B cell (primary cell): ENCODE data around the gene NPAS3. TPM values are rescaled to one million over a fixed set of nuclear protein-coding genes. Genes with fewer than 3 reads are reported as not detected.

Experiments
- ATAC-seq: fragments of 200-7000 bp; cut with Tn5 transposase; one replicate; pipeline ENCODE4 v1.10.0; 2021; ENCODE audit warnings: low read depth, mild to moderate bottlenecking, moderate number of reproducible peaks, moderate library complexity
- CTCF ChIA-PET: fragments of 350-600 bp; sonication (Branson Sonifier 250); formaldehyde crosslinking; loops from one replicate; lab custom pipeline; 2021; ENCODE audit warnings: antibody characterized with exemption, inconsistent platforms; lab: Charles Lee
- POLR2A ChIA-PET: fragments of 350-600 bp; sonication (Branson Sonifier 250); formaldehyde crosslinking; loops from one replicate; lab custom pipeline; 2021; ENCODE audit warnings: antibody characterized with exemption; lab: Charles Lee
- DNase-seq: peaks from one replicate; pipeline ENCODE4 v3.0.0; 2013
- H2AFZ ChIP-seq: 2 replicates; pipeline ENCODE4 v1.6.1; 2012; ENCODE audit warnings: mild to moderate bottlenecking, low read depth, low read length; ENCODE audit not compliant: insufficient read depth, poor library complexity, severe bottlenecking
- H3K27ac ChIP-seq, 2 donors: 1 replicate in 1 of 2; 2 replicates in 1 of 2; pipeline ENCODE4 v1.5.1; 2012 to 2013; ENCODE audit warnings: low read length in 2 of 2, mild to moderate bottlenecking in 2 of 2, moderate library complexity in 1 of 2
- H3K27me3 ChIP-seq, 4 experiments: fragments of 200-600 bp in 1 of 4; sonication (generic) in 1 of 4; replicated peaks in 1 of 4; 1 replicate in 2 of 4; 2 replicates in 2 of 4; pipeline versions ENCODE4 v1.6.1 to v1.7.0; 2013 to 2016; ENCODE audit warnings: low read length in 3 of 4, mild to moderate bottlenecking in 2 of 4, mixed read lengths in 1 of 4, moderate library complexity in 1 of 4; ENCODE audit not compliant: insufficient read depth in 4 of 4, control insufficient read depth in 3 of 4; ENCODE audit errors: control extremely low read depth in 1 of 4
- H3K36me3 ChIP-seq, 2 experiments: replicated peaks in 1 of 2; 1 replicate in 1 of 2; 2 replicates in 1 of 2; pipeline versions ENCODE4 v1.6.1 to v1.7.1; 2013; ENCODE audit warnings: low read length in 1 of 2; ENCODE audit not compliant: insufficient read depth in 2 of 2, control insufficient read depth in 1 of 2; ENCODE audit errors: control extremely low read depth in 1 of 2, extremely low read depth in 1 of 2
- H3K4me1 ChIP-seq, 2 donors: fragments of 200-600 bp in 1 of 2; sonication (generic) in 1 of 2; 1 replicate in 1 of 2; 2 replicates in 1 of 2; pipeline versions ENCODE4 v1.5.1 to v1.6.1; 2013 to 2017; ENCODE audit warnings: low read length in 2 of 2; ENCODE audit not compliant: control insufficient read depth in 2 of 2, insufficient read depth in 2 of 2
- H3K4me2 ChIP-seq: replicated peaks from 2 replicates; pipeline ENCODE3; 2012; ENCODE audit warnings: mild to moderate bottlenecking, low read depth, low read length; ENCODE audit not compliant: poor library complexity, severe bottlenecking
- H3K4me3 ChIP-seq, 5 experiments: fragments of 200-600 bp in 1 of 5; sonication (generic) in 1 of 5; 1 replicate in 3 of 5; 2 replicates in 2 of 5; pipeline versions ENCODE4 v1.5.1 to v1.7.0; 2011 to 2016; ENCODE audit warnings: low read length in 4 of 5, mild to moderate bottlenecking in 4 of 5, low read depth in 2 of 5, control low read depth in 1 of 5, moderate library complexity in 1 of 5; ENCODE audit not compliant: insufficient read depth in 1 of 5; ENCODE audit errors: control extremely low read depth in 1 of 5, extremely low read depth in 1 of 5
- H3K79me2 ChIP-seq: fragments of 200-600 bp; sonication (generic); one replicate; pipeline ENCODE4 v1.6.0; 2016; ENCODE audit warnings: low read length; ENCODE audit not compliant: control insufficient read depth, insufficient read depth
- H3K9ac ChIP-seq: fragments of 200-600 bp; sonication (generic); 2 replicates; pipeline ENCODE4 v1.6.1; 2017; ENCODE audit warnings: mild to moderate bottlenecking, low read length, moderate library complexity
- H3K9me3 ChIP-seq, 3 donors: one replicate each; pipeline versions ENCODE4 v1.6.1 to v1.7.1; 2013; ENCODE audit warnings: low read length in 2 of 3; ENCODE audit not compliant: control insufficient read depth in 2 of 3, insufficient read depth in 1 of 3; ENCODE audit errors: control extremely low read depth in 1 of 3
- H4K20me1 ChIP-seq: 2 replicates; pipeline ENCODE4 v1.6.0; 2012; ENCODE audit warnings: mild to moderate bottlenecking, low read length; ENCODE audit not compliant: insufficient read depth, control insufficient read depth, poor library complexity, severe bottlenecking
- H3K27ac Mint-ChIP-seq: one replicate; pipeline ENCODE4 v1.8.0; 2021; ENCODE audit warnings: mixed read lengths
- H3K27me3 Mint-ChIP-seq: one replicate; pipeline ENCODE4 v1.8.0; 2021; ENCODE audit warnings: mixed read lengths
- H3K4me1 Mint-ChIP-seq: one replicate; pipeline ENCODE4 v1.8.0; 2021; ENCODE audit warnings: mixed read lengths
- H3K4me3 Mint-ChIP-seq: one replicate; pipeline ENCODE4 v1.8.0; 2021; ENCODE audit warnings: mixed read lengths
- H3K9me3 Mint-ChIP-seq: one replicate; pipeline ENCODE4 v1.8.0; 2022; ENCODE audit warnings: mixed read lengths; ENCODE audit not compliant: insufficient read depth
- EZH2 ChIP-seq: IDR thresholded peaks from 2 replicates; pipeline ENCODE4 v1.6.1; 2012; ENCODE audit warnings: borderline replicate concordance, low read depth, mild to moderate bottlenecking, moderate library complexity, low read length; ENCODE audit not compliant: insufficient read depth, poor library complexity, severe bottlenecking
- WGBS: methylation state at CpG from one replicate; pipeline ENCODE4 v1.1.5; 2013; ENCODE audit warnings: missing lambda C conversion rate; ENCODE audit not compliant: insufficient coverage; 5-methylcytosine and 5-hydroxymethylcytosine counted together
- intact Hi-C: fragments of 100-400 bp; cut with micrococcal nuclease; formaldehyde crosslinking; loops from one replicate; pipeline ENCODE4 v1.10.0; 2022
- polyA plus RNA-seq: library from polyadenylated mRNA; depleted of rRNA; stranded (reverse); fragments of >200 nt; gene quantifications from 2 replicates; pipeline ENCODE4 v1.2.3, GENCODE V29; 2012
- total RNA-seq, 2 donors: library from RNA; stranded (reverse); fragments of 120-200 nt in 1 of 2; gene quantifications; 1 replicate in 1 of 2; 2 replicates in 1 of 2; pipeline versions ENCODE4 v1.2.3 to v1.2.4, GENCODE V29; 2013 to 2022
- TF ChIP-seq, protein P1 (sequence below): fragments of 200-600 bp; IDR thresholded peaks from one replicate; pipeline ENCODE4 v1.8.0; 2022; ENCODE audit warnings: antibody characterized with exemption, mild to moderate bottlenecking

The NPAS3 gene
- total and polyA plus RNA-seq, 2 donors (not counting 1 experiment from before 2014, with no cell fraction given), result not detected

DNA sequence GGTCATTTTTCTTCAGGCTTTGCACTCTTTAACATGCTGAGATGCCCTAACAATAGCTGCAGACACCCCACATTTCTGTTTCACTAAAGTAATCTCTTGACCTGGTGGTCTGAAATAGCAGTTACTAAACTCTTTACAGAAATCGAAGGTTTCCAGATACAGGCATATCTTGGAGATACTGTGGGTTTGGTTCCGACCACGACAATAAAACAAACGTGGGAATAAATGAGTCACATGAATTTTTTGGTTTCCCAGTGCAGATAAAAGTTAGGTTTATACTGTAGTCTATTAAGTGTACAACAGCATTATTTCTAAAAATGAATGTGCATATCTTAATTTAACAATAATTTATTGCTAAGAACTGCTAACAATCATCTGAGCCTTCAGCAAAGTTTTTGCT is 803.5 kb downstream of the NPAS3 start:
- ChIA-PET CTCF (no interaction called here), POLR2A (no interaction called here)
- Histone ChIP-seq H3K9me3 (peaks cover 0 to 3% (median 2%) of the 10 kb centered on the region in 3 donors), H3K4me3 (no peak overlapping the region), H3K36me3 (no peaks in the 10 kb centered on the region), H3K9ac (no peak overlapping the region), H3K27me3 (no peaks in the 10 kb centered on the region), H4K20me1 (no peaks in the 10 kb centered on the region), H3K4me2 (no peak overlapping the region), H2AFZ (no peak overlapping the region), H3K4me1 (no peaks in the 10 kb centered on the region), H3K79me2 (no peaks in the 10 kb centered on the region), H3K27ac (no peak overlapping the region)
- Mint-ChIP-seq H3K4me3 (no peak overlapping the region), H3K4me1 (no peaks in the 10 kb centered on the region), H3K9me3 (peaks cover 3% of the 10 kb centered on the region), H3K27me3 (no peaks in the 10 kb centered on the region), H3K27ac (no peak overlapping the region)
- DNase-seq (no peak), ATAC-seq (no peak)
- TF ChIP-seq, protein P1, sequence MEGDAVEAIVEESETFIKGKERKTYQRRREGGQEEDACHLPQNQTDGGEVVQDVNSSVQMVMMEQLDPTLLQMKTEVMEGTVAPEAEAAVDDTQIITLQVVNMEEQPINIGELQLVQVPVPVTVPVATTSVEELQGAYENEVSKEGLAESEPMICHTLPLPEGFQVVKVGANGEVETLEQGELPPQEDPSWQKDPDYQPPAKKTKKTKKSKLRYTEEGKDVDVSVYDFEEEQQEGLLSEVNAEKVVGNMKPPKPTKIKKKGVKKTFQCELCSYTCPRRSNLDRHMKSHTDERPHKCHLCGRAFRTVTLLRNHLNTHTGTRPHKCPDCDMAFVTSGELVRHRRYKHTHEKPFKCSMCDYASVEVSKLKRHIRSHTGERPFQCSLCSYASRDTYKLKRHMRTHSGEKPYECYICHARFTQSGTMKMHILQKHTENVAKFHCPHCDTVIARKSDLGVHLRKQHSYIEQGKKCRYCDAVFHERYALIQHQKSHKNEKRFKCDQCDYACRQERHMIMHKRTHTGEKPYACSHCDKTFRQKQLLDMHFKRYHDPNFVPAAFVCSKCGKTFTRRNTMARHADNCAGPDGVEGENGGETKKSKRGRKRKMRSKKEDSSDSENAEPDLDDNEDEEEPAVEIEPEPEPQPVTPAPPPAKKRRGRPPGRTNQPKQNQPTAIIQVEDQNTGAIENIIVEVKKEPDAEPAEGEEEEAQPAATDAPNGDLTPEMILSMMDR, result no peak
- TF ChIP-seq EZH2, result no peak
- intact Hi-C loops, result no loop called here
- 87% methylated on average over 4 of the region's 4 CpGs for WGBS

DNA sequence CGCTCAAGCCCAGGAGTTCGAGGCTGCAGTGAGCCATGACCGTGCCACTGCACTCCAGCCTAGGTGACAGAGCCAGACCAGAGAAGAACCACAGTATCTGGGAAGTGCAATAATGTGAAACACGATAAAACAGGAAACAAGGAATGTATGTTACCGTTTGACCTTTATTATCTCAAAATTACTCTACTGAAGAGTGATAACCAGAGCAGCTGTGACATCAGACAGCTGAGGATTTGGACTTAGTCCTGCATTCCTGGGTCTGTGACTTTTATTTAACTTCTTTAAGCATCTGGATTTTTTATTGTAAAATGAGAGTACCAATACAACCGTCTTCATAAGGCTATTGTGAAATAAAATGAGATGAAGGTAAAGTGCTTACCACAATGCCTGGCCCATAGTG is 806.5 kb downstream of the NPAS3 start:
- no peak overlapping the region for H3K27ac Mint-ChIP-seq
- no peak overlapping the region for H3K4me3 ChIP-seq
- TF ChIP-seq, protein P1, result no peak
- no peak for TF ChIP-seq EZH2
- no peak overlapping the region for H3K9ac ChIP-seq
- WGBS, result 97% methylated on average over 3 of the region's 6 CpGs
- H3K4me3 Mint-ChIP-seq, result no peak overlapping the region
- no peaks in the 10 kb centered on the region for H3K79me2 ChIP-seq
- H3K4me1 ChIP-seq, result no peaks in the 10 kb centered on the region
- H3K27me3 ChIP-seq, result no peaks in the 10 kb centered on the region
- no peaks in the 10 kb centered on the region for H3K4me1 Mint-ChIP-seq
- ATAC-seq (no peak), DNase-seq (no peak)
- H3K9me3 Mint-ChIP-seq, result peaks cover 3% of the 10 kb centered on the region
- H3K4me2 ChIP-seq, result no peak overlapping the region
- H2AFZ ChIP-seq, result no peak overlapping the region
- intact Hi-C loops, result no loop called here
- H3K36me3 ChIP-seq, result no peaks in the 10 kb centered on the region
- CTCF ChIA-PET, result no interaction called here
- H3K9me3 ChIP-seq, result peaks cover 0 to 3% (median 2%) of the 10 kb centered on the region in 3 donors
- no peak overlapping the region for H3K27ac ChIP-seq
- POLR2A ChIA-PET, result no interaction called here
- no peaks in the 10 kb centered on the region for H4K20me1 ChIP-seq
- H3K27me3 Mint-ChIP-seq, result peaks cover 3% of the 10 kb centered on the region
